Muscle of leg (tissue), 11 donors: ENCODE data around the gene BMP8B. TPM values are rescaled to one million over a fixed set of nuclear protein-coding genes. Genes with fewer than 3 reads are reported as not detected.

Experiments used
- DNase-seq: peaks from one replicate; pipeline ENCODE4 v3.0.0; 2013
- H3K27ac ChIP-seq: one replicate; pipeline ENCODE4 v1.5.1; 2013; ENCODE audit warnings: mild to moderate bottlenecking, low read length, control low read depth
- H3K27me3 ChIP-seq: one replicate; pipeline ENCODE4 v1.6.1; 2013; ENCODE audit warnings: low read length; ENCODE audit not compliant: control insufficient read depth, insufficient read depth
- H3K36me3 ChIP-seq: one replicate; pipeline ENCODE4 v1.6.1; 2013; ENCODE audit warnings: low read length; ENCODE audit not compliant: control insufficient read depth, insufficient read depth
- H3K4me1 ChIP-seq: one replicate; pipeline ENCODE4 v1.6.1; 2013; ENCODE audit warnings: low read length; ENCODE audit not compliant: control insufficient read depth, insufficient read depth
- H3K4me3 ChIP-seq: one replicate; pipeline ENCODE4 v1.5.1; 2013; ENCODE audit warnings: low read length, control low read depth
- H3K9me3 ChIP-seq: replicated peaks from 2 replicates; pipeline ENCODE4 v1.6.1; 2013; ENCODE audit warnings: low read depth, low read length; ENCODE audit not compliant: control insufficient read depth
- WGBS: methylation state at CpG from one replicate; pipeline ENCODE4 v1.1.5; 2013; ENCODE audit warnings: missing lambda C conversion rate; ENCODE audit not compliant: insufficient coverage; 5-methylcytosine and 5-hydroxymethylcytosine counted together
- polyA plus RNA-seq, 8 donors: library from polyadenylated mRNA; unstranded; fragments of 120-200 nt; gene quantifications; one replicate each; pipeline versions ENCODE4 v1.2.1 to v1.2.3, GENCODE V29; 2013; ENCODE audit warnings: inconsistent platforms in 1 of 8, low replicate concordance in 1 of 8; ENCODE audit not compliant: insufficient read length in 8 of 8, insufficient read depth in 1 of 8
- total RNA-seq: library from RNA; stranded (reverse); fragments of 120-200 nt; gene quantifications from one replicate; pipeline ENCODE4 v1.2.4, GENCODE V29; 2013

Gene BMP8B
- total and polyA plus RNA-seq, 9 donors, result 0.71 to 3.4 (median 1.6) TPM

- no peak for DNase-seq
- Histone ChIP-seq H3K4me1 (no peaks in the 10 kb centered on the region), H3K27ac (no peak overlapping the region), H3K27me3 (no peaks in the 10 kb centered on the region), H3K36me3 (peaks cover 70% of the 10 kb centered on the region), H3K4me3 (no peak overlapping the region), H3K9me3 (no peaks in the 10 kb centered on the region)
- WGBS, result 96% methylated on average over 12 of the region's 16 CpGs
Measured at GRCh38 chr1:39745016-39745670, 43.5 kb downstream of the BMP8B start.

- under 1% methylated on average over 43 of the region's 52 CpGs for WGBS
- peak; percentile 94 for DNase-seq
- H3K27me3 ChIP-seq, result peaks cover 12% of the 10 kb centered on the region
- H3K4me1 ChIP-seq, result peaks cover 9% of the 10 kb centered on the region
- H3K9me3 ChIP-seq, result no peaks in the 10 kb centered on the region
- H3K36me3 ChIP-seq, result peaks cover 25% of the 10 kb centered on the region
- peak within 1 kb of the TSS; percentile 66 for H3K27ac ChIP-seq
- H3K4me3 ChIP-seq, result peak within 1 kb of the TSS; percentile 89
Measured at GRCh38 chr1:39738622-39739366, 49.9 kb downstream of the BMP8B start, which contains the start of gene PPIE. Gene PPIE (plus strand): TSS chr1:39738882. CDS start chr1:39738901, 19 bp downstream.

GRCh38 chr1:39737546-39738169, 51.0 kb downstream of the BMP8B start:
- H3K9me3 ChIP-seq, result no peaks in the 10 kb centered on the region
- peaks cover 18% of the 10 kb centered on the region for H3K27me3 ChIP-seq
- peaks cover 14% of the 10 kb centered on the region for H3K36me3 ChIP-seq
- H3K4me3 ChIP-seq, result no peak overlapping the region
- H3K4me1 ChIP-seq, result peaks cover 9% of the 10 kb centered on the region
- 60% methylated on average over 1 of the region's 9 CpGs for WGBS
- DNase-seq, result peak; percentile 35
- H3K27ac ChIP-seq, result no peak overlapping the region

DNA sequence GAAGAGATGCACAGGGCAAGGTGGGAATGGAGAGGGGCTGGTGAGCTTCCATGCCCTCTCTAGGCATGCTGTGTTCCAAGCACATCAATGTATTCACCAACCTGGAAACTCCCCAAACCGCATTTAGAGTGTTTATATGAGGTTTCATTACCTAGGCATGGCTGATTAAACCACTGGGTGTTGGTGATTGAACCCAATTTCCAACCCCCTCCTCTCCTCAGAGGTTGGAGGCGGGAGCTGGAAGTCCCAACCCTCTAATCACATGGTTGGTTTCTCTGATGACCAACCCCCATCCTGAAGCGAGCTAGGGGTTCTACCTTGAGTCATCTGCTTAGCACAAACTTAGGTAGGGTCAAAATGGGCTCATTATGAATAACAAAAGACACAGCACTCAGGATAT, 52.9 kb downstream of the BMP8B start:
- DNase-seq, result no peak
- Histone ChIP-seq H3K36me3 (peaks cover 2% of the 10 kb centered on the region), H3K4me3 (no peak overlapping the region), H3K4me1 (peaks cover 9% of the 10 kb centered on the region), H3K27me3 (peaks cover 23% of the 10 kb centered on the region), H3K27ac (no peak overlapping the region), H3K9me3 (no peaks in the 10 kb centered on the region)
- WGBS, result no CpG with 5 or more reads among the region's 3 CpGs

- WGBS, result 73% methylated on average over 2 of the region's 7 CpGs
- Histone ChIP-seq H3K27ac (no peak overlapping the region), H3K27me3 (peaks cover 39% of the 10 kb centered on the region), H3K4me1 (no peaks in the 10 kb centered on the region), H3K36me3 (no peaks in the 10 kb centered on the region), H3K4me3 (no peak overlapping the region), H3K9me3 (no peaks in the 10 kb centered on the region)
- no peak for DNase-seq
Measured at GRCh38 chr1:39733161-39733560, 55.5 kb downstream of the BMP8B start.

DNA sequence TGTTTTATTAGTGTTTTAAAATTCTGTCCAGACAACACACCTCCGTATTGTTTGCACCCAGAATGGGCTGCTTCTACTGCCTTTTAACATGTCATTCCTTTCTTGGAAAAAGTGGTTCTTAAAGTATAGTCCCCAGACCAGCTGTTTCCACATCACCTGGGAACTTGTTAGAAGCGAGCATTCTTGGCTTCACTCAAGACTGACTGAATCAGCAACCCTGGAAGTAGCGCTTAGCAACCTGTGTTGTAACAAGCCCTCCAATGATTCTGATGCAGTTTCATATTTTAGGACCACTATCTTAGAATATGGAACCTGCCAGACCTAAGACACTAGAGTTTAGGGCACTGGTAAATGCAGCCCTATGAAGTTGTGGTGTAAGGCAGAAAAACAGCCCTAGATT, 55.9 kb downstream of the BMP8B start:
- Histone ChIP-seq H3K36me3 (no peaks in the 10 kb centered on the region), H3K27ac (no peak overlapping the region), H3K4me3 (no peak overlapping the region), H3K4me1 (no peaks in the 10 kb centered on the region), H3K9me3 (no peaks in the 10 kb centered on the region), H3K27me3 (peaks cover 43% of the 10 kb centered on the region)
- no peak for DNase-seq
- WGBS, result 47% methylated on average over 2 of the region's 3 CpGs

DNA sequence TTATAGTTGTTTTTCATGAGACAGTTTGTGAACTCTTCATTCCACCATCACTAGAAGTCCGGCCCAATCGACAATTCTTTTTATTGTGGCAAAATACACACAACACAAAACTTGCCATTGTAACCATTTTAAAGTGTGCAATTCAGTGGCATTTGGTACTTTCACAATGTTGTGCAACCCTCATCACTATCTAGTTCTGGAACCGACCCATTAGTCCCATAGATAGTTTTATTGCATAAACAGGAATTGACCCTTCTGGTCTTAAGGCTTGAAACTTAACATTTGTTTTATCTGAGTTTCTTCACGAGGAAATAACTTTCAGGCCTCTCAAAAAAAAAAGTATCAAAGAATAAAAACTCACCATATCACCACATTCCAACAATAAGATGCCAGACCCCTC, 58.8 kb downstream of the BMP8B start:
- no peaks in the 10 kb centered on the region for H3K4me1 ChIP-seq
- H3K36me3 ChIP-seq, result no peaks in the 10 kb centered on the region
- WGBS, result 10% methylated on average over 1 of the region's 4 CpGs
- H3K9me3 ChIP-seq, result no peaks in the 10 kb centered on the region
- H3K27ac ChIP-seq, result no peak overlapping the region
- peaks cover 53% of the 10 kb centered on the region for H3K27me3 ChIP-seq
- no peak for DNase-seq
- H3K4me3 ChIP-seq, result no peak overlapping the region

DNA sequence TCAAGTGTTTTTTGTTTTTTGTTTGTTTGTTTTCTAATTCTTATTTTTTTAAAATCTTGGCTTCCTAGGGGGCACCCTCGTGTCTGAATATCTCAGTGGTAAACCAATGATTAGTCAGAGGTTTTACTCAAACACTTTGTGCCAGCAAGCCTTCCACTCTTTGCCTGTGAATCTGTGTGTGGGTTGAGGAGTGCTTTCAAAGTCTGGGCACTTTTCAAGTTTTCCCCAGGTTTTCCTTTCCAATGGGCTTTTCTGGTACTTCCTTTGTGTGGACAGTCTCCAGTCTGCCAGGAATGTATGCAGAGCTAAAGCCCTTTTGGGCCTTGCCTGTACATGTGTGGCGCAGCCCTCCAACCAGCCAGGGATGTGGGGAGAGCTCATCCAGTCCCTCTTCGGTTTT, 59.6 kb downstream of the BMP8B start:
- no peaks in the 10 kb centered on the region for H3K4me1 ChIP-seq
- H3K36me3 ChIP-seq, result no peaks in the 10 kb centered on the region
- no peak overlapping the region for H3K27ac ChIP-seq
- DNase-seq, result no peak
- no peaks in the 10 kb centered on the region for H3K9me3 ChIP-seq
- 50% methylated on average over 2 of the region's 3 CpGs for WGBS
- H3K4me3 ChIP-seq, result no peak overlapping the region
- H3K27me3 ChIP-seq, result peaks cover 54% of the 10 kb centered on the region

- H3K36me3 ChIP-seq, result no peaks in the 10 kb centered on the region
- no peak overlapping the region for H3K27ac ChIP-seq
- no peak for DNase-seq
- 50% methylated on average over 11 of the region's 14 CpGs for WGBS
- no peaks in the 10 kb centered on the region for H3K4me1 ChIP-seq
- peaks cover 51% of the 10 kb centered on the region for H3K27me3 ChIP-seq
- H3K4me3 ChIP-seq, result no peak overlapping the region
- H3K9me3 ChIP-seq, result no peaks in the 10 kb centered on the region
Measured at GRCh38 chr1:39727932-39728317, 60.7 kb downstream of the BMP8B start.

- H3K27me3 ChIP-seq, result peaks cover 48% of the 10 kb centered on the region
- H3K4me3 ChIP-seq, result no peak overlapping the region
- H3K27ac ChIP-seq, result no peak overlapping the region
- H3K36me3 ChIP-seq, result no peaks in the 10 kb centered on the region
- no peaks in the 10 kb centered on the region for H3K4me1 ChIP-seq
- no peaks in the 10 kb centered on the region for H3K9me3 ChIP-seq
- WGBS, result 25% methylated on average over 6 of the region's 10 CpGs
- DNase-seq, result no peak
Measured at GRCh38 chr1:39727221-39727931, 61.3 kb downstream of the BMP8B start.
